ENCODE results near the gene GABRD. TPM values are rescaled to one million over a fixed set of nuclear protein-coding genes. Genes with fewer than 3 reads are reported as not detected.

The GABRD gene
- total RNA-seq, 1 experiment from 2014 or later = 15.6 TPM

DNA sequence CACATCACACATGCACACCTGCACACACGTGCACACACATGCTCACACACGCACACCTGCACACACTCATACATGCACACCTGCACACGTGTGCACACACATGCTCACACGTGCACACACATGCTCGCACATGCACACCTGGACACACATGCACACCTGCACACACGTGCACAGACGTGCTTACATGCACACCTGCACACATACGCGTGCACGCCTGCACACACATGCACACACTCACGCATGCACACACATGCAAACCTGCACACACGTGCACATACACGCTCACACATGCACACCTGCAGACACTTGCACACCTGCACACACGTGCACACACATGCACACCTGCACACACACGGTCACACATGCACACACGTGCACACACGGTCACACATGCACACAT is 48.1 kb upstream of the GABRD start:
- H3K36me3 ChIP-seq (ENCODE audit: control insufficient read depth in 1 of 2, insufficient read depth in 2 of 2, low read length in 2 of 2) = no peaks in the 10 kb centered on the region
- no peak overlapping the region for H3K9ac ChIP-seq (ENCODE audit: low read length)
- H3K27me3 ChIP-seq (ENCODE audit: insufficient read depth, low read length) = no peaks in the 10 kb centered on the region
- H4K20me1 ChIP-seq (ENCODE audit: insufficient read depth) = no peaks in the 10 kb centered on the region
- H3K4me3 ChIP-seq (replicated peaks in 1 of 2; ENCODE audit: low read depth in 1 of 2, low read length in 2 of 2) = no peak overlapping the region
- H3K9me3 ChIP-seq (ENCODE audit: control insufficient read depth in 1 of 2, insufficient read depth in 1 of 2, low read depth in 1 of 2, low read length in 2 of 2) = no peaks in the 10 kb centered on the region; a peak in 1 of 4 replicates
- ATAC-seq (no peak), DNase-seq (ENCODE audit: low read depth, low spot score) (no peak)
- H3K79me2 ChIP-seq (ENCODE audit: insufficient read depth, low read length) = no peaks in the 10 kb centered on the region
- ChIA-PET POLR2A (no interaction called here), CTCF (no interaction called here), RAD21 (ENCODE audit: low non-redundant PET in 1 of 2, low total read pairs in 2 of 2, uncharacterized antibody in 2 of 2, unreplicated experiment in 2 of 2) (no interaction called here)
- no TSS peak for BruUV-seq (replicated peaks)
- H2AFZ ChIP-seq (ENCODE audit: low read depth, low read length, poor library complexity, severe bottlenecking) = no peak overlapping the region
- no peak for TF ChIP-seq TCF7L2 (IDR thresholded peaks at IDR 0.05; ENCODE audit: borderline replicate concordance, extremely low read depth, insufficient read depth, insufficient read length)
- TF ChIP-seq, protein P1, sequence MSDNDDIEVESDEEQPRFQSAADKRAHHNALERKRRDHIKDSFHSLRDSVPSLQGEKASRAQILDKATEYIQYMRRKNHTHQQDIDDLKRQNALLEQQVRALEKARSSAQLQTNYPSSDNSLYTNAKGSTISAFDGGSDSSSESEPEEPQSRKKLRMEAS (IDR thresholded peaks at IDR 0.05) = no peak
- TF ChIP-seq, protein P2, sequence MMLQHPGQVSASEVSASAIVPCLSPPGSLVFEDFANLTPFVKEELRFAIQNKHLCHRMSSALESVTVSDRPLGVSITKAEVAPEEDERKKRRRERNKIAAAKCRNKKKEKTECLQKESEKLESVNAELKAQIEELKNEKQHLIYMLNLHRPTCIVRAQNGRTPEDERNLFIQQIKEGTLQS (IDR thresholded peaks at IDR 0.05) = no peak
- H3K4me1 ChIP-seq (ENCODE audit: control insufficient read depth in 1 of 2, insufficient read depth in 2 of 2, low read length in 2 of 2) = peaks cover 10 to 37% of the 10 kb centered on the region in 2 experiments
- H3K9me2 ChIP-seq (ENCODE audit: insufficient read depth) = no peaks in the 10 kb centered on the region
- H3K27ac ChIP-seq (ENCODE audit: low read depth, low read length) = no peak overlapping the region
- intact Hi-C loops (cut with micrococcal nuclease) = no loop called here
- H3K4me2 ChIP-seq (ENCODE audit: low read length) = no peak overlapping the region

DNA sequence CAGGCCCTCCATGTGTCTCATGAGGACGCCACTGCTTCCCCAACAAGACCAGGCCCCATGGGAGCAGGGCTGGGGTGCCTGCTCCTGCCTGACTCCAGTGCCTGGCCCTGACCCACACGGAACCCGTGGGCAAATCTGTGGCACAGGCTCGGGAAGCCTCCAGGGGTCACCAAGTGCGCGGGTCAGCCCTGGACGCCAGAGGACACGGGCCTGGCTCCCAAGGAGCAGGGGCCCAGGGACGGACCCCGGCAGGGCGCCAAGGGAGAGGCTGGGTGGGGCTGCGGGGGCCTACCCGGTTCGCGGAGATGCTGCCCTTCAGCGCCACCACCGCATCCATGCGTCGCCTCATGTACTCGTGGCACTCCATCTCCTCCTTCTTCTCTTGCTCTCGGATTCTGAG is 47.5 kb upstream of the GABRD start:
- Histone ChIP-seq H3K27me3 (ENCODE audit: insufficient read depth, low read length) (no peaks in the 10 kb centered on the region), H3K4me3 (replicated peaks in 1 of 2; ENCODE audit: low read depth in 1 of 2, low read length in 2 of 2) (no peak overlapping the region), H3K9ac (ENCODE audit: low read length) (no peak overlapping the region), H3K36me3 (ENCODE audit: control insufficient read depth in 1 of 2, insufficient read depth in 2 of 2, low read length in 2 of 2) (no peaks in the 10 kb centered on the region), H3K79me2 (ENCODE audit: insufficient read depth, low read length) (no peaks in the 10 kb centered on the region), H3K9me3 (ENCODE audit: control insufficient read depth in 1 of 2, insufficient read depth in 1 of 2, low read depth in 1 of 2, low read length in 2 of 2) (no peaks in the 10 kb centered on the region; a peak in 1 of 4 replicates), H3K9me2 (ENCODE audit: insufficient read depth) (no peaks in the 10 kb centered on the region), H2AFZ (ENCODE audit: low read depth, low read length, poor library complexity, severe bottlenecking) (no peak overlapping the region), H4K20me1 (ENCODE audit: insufficient read depth) (no peaks in the 10 kb centered on the region), H3K4me2 (ENCODE audit: low read length) (no peak overlapping the region), H3K27ac (ENCODE audit: low read depth, low read length) (no peak overlapping the region), H3K4me1 (ENCODE audit: control insufficient read depth in 1 of 2, insufficient read depth in 2 of 2, low read length in 2 of 2) (peaks cover 10 to 43% of the 10 kb centered on the region in 2 experiments)
- RAD21 ChIA-PET (ENCODE audit: low non-redundant PET in 1 of 2, low total read pairs in 2 of 2, uncharacterized antibody in 2 of 2, unreplicated experiment in 2 of 2) = no interaction called here
- CTCF ChIA-PET = no interaction called here
- BruUV-seq (replicated peaks) = no TSS peak
- ATAC-seq = no peak
- DNase-seq (ENCODE audit: low read depth, low spot score) = no peak
- POLR2A ChIA-PET = no interaction called here
- intact Hi-C loops (cut with micrococcal nuclease) = no loop called here
- no peak for TF ChIP-seq SRF (IDR thresholded peaks at IDR 0.05; ENCODE audit: low read depth)
- no peak for TF ChIP-seq FOSL1 (IDR thresholded peaks at IDR 0.05; ENCODE audit: low read depth)
- TF ChIP-seq JUND (IDR thresholded peaks at IDR 0.05) = no peak
- TF ChIP-seq, protein P2 (IDR thresholded peaks at IDR 0.05) = no peak
- no peak for TF ChIP-seq RAD21 (IDR thresholded peaks at IDR 0.05; ENCODE audit: low read depth)
- TF ChIP-seq, protein P3, sequence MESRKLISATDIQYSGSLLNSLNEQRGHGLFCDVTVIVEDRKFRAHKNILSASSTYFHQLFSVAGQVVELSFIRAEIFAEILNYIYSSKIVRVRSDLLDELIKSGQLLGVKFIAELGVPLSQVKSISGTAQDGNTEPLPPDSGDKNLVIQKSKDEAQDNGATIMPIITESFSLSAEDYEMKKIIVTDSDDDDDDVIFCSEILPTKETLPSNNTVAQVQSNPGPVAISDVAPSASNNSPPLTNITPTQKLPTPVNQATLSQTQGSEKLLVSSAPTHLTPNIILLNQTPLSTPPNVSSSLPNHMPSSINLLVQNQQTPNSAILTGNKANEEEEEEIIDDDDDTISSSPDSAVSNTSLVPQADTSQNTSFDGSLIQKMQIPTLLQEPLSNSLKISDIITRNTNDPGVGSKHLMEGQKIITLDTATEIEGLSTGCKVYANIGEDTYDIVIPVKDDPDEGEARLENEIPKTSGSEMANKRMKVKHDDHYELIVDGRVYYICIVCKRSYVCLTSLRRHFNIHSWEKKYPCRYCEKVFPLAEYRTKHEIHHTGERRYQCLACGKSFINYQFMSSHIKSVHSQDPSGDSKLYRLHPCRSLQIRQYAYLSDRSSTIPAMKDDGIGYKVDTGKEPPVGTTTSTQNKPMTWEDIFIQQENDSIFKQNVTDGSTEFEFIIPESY (IDR thresholded peaks at IDR 0.05; ENCODE audit: extremely low read depth, insufficient replicate concordance, low read length) = no peak
- TF ChIP-seq, protein P4, sequence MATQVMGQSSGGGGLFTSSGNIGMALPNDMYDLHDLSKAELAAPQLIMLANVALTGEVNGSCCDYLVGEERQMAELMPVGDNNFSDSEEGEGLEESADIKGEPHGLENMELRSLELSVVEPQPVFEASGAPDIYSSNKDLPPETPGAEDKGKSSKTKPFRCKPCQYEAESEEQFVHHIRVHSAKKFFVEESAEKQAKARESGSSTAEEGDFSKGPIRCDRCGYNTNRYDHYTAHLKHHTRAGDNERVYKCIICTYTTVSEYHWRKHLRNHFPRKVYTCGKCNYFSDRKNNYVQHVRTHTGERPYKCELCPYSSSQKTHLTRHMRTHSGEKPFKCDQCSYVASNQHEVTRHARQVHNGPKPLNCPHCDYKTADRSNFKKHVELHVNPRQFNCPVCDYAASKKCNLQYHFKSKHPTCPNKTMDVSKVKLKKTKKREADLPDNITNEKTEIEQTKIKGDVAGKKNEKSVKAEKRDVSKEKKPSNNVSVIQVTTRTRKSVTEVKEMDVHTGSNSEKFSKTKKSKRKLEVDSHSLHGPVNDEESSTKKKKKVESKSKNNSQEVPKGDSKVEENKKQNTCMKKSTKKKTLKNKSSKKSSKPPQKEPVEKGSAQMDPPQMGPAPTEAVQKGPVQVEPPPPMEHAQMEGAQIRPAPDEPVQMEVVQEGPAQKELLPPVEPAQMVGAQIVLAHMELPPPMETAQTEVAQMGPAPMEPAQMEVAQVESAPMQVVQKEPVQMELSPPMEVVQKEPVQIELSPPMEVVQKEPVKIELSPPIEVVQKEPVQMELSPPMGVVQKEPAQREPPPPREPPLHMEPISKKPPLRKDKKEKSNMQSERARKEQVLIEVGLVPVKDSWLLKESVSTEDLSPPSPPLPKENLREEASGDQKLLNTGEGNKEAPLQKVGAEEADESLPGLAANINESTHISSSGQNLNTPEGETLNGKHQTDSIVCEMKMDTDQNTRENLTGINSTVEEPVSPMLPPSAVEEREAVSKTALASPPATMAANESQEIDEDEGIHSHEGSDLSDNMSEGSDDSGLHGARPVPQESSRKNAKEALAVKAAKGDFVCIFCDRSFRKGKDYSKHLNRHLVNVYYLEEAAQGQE (IDR thresholded peaks at IDR 0.05; ENCODE audit: low read depth) = no peak
- no peak for TF ChIP-seq CBX3 (IDR thresholded peaks at IDR 0.05; ENCODE audit: low read depth)
- no peak for TF ChIP-seq ZFX (IDR thresholded peaks at IDR 0.05)
- TF ChIP-seq, protein P1 (IDR thresholded peaks at IDR 0.05) = no peak
- TF ChIP-seq ELF1 (IDR thresholded peaks at IDR 0.05; ENCODE audit: borderline replicate concordance, low read depth) = no peak
- no peak for TF ChIP-seq ZNF274 (IDR thresholded peaks at IDR 0.05; ENCODE audit: low read depth, low read length)
- TF ChIP-seq POLR2A (IDR thresholded peaks at IDR 0.05; ENCODE audit: borderline replicate concordance, extremely low read depth, insufficient read depth, insufficient read length) = no peak
- TF ChIP-seq SP1 (IDR thresholded peaks at IDR 0.05; ENCODE audit: low read depth) = no peak
- no peak for TF ChIP-seq EGR1 (IDR thresholded peaks at IDR 0.05; ENCODE audit: low read depth)
